Heart right ventricle (tissue), 16 donors: Measurements from ENCODE around the gene KCTD15. TPM values are rescaled to one million over a fixed set of nuclear protein-coding genes. Genes with fewer than 3 reads are reported as not detected.

Experiments
- ATAC-seq, 8 donors: fragments of 200-7000 bp; cut with Tn5 transposase; one replicate each; pipeline ENCODE4 v1.9.1; 2020; ENCODE audit warnings: mild to moderate bottlenecking in 8 of 8, moderate library complexity in 8 of 8, moderate number of reproducible peaks in 1 of 8
- DNase-seq, 2 donors: peaks; one replicate each; pipeline ENCODE4 v3.0.0-alpha.2; 2020
- H3K27ac ChIP-seq, 10 donors: fragments of 200-600 bp; sonication (generic) in 2 of 10; one replicate each; pipeline versions ENCODE4 v1.5.0 to v1.8.0; 2020 to 2022; ENCODE audit warnings: mild to moderate bottlenecking in 3 of 10
- H3K27me3 ChIP-seq, 7 donors: fragments of 200-600 bp; one replicate each; pipeline ENCODE4 v1.8.0; 2021 to 2022; ENCODE audit warnings: mild to moderate bottlenecking in 2 of 7
- H3K36me3 ChIP-seq, 9 donors: fragments of 200-600 bp; sonication (generic) in 1 of 9; one replicate each; pipeline versions ENCODE4 v1.5.0 to v1.8.0; 2020 to 2022; ENCODE audit warnings: mild to moderate bottlenecking in 2 of 9
- H3K4me1 ChIP-seq, 9 donors: fragments of 200-600 bp; sonication (generic) in 1 of 9; one replicate each; pipeline versions ENCODE4 v1.5.0 to v1.8.0; 2020 to 2022; ENCODE audit warnings: mild to moderate bottlenecking in 4 of 9
- H3K4me3 ChIP-seq, 10 donors: fragments of 200-600 bp; sonication (generic) in 2 of 10; one replicate each; pipeline versions ENCODE4 v1.5.0 to v1.8.0; 2020 to 2022; ENCODE audit warnings: mild to moderate bottlenecking in 7 of 10, moderate library complexity in 2 of 10
- H3K9me3 ChIP-seq, 11 donors: fragments of 200-600 bp in 10 of 11; sonication (generic) in 2 of 11; one replicate each; pipeline versions ENCODE4 v1.5.0 to v1.8.0; 2013 to 2022; ENCODE audit warnings: mild to moderate bottlenecking in 2 of 11, control low read depth in 1 of 11, moderate library complexity in 1 of 11
- CTCF ChIP-seq, 9 donors: fragments of 200-600 bp; sonication (generic) in 2 of 9; IDR thresholded peaks; one replicate each; pipeline versions ENCODE4 v1.5.0 to v1.8.0; 2021 to 2022; ENCODE audit warnings: antibody characterized with exemption in 9 of 9, mild to moderate bottlenecking in 5 of 9, moderate library complexity in 1 of 9
- WGBS, 2 donors: extraction: QIAGEN DNeasy Blood & Tissue Kit; methylation state at CpG; one replicate each; pipeline ENCODE4 v1.1.7; 2013; ENCODE audit warnings: inconsistent platforms in 1 of 2; 5-methylcytosine and 5-hydroxymethylcytosine counted together
- intact Hi-C, 10 donors: fragments of 100-400 bp; cut with DNase I; formaldehyde crosslinking; loops; one replicate each; pipeline versions ENCODE4 v1.11.1 to v1.14.2; 2022
- polyA plus RNA-seq, 2 donors: library from polyadenylated mRNA; stranded (reverse); fragments of 200-250 nt; gene quantifications; one replicate each; pipeline ENCODE4 v1.2.3, GENCODE V29; 2013
- total RNA-seq, 10 donors: library from RNA; stranded (reverse); fragmentation: NEBNext Ultra II Directional in 3 of 10; extraction: Animal tissue kit (Norgen Biotek cat#: 25700) in 3 of 10; gene quantifications; one replicate each; pipeline versions ENCODE4 v1.2.1 to v1.2.4, GENCODE V29; 2021 to 2023
- donor health status: Arrhythmogenic right ventricular cardiomyopathy.
- donor health status: ischemic (EF 13 %, LVEDD 7.1; RV severe dilation, severe dysfunction).
- donor health status: healthy with polysubstance abuse.
- donor health status: DM: no; HTN: yes; CAD: no.
- donor health status: DM: no; HTN: no; CAD: no.
- donor health status: ischemic (EF 25% LVEDD 6.9; RV normal size, moderate dysfunction).
- donor health status: ischemic (EF 25% LVEDD 5.7; RV mildly dilated, moderate dysfunction).
- donor health status: healthy.
- donor health status: DM: yes; HTN: yes; CAD: no.
- donor health status: Ischemic cardiomyopathy.
- donor health status: ischemic (EF 35%, LVEDD 5.7; RV mildly dilated, moderate dysfunction).
- donor health status: nonischemic (EF 11% LVEDD 7.7; RV severe dilation, severe dysfunction).
- donor health status: DM: yes; HTN: yes; CAD: no.
- donor health status: PGD.
- donor health status: ischemic (EF 29% LVEDD 5.4; RV normal size, mild dysfunction).
- donor health status: nonischemic (EF 23%, LVEDD 6.1; RV moderate dilation, normal function).

KCTD15 gene
- total and polyA plus RNA-seq, 12 donors, result 3.5 to 22.5 (median 7.5) TPM

DNA sequence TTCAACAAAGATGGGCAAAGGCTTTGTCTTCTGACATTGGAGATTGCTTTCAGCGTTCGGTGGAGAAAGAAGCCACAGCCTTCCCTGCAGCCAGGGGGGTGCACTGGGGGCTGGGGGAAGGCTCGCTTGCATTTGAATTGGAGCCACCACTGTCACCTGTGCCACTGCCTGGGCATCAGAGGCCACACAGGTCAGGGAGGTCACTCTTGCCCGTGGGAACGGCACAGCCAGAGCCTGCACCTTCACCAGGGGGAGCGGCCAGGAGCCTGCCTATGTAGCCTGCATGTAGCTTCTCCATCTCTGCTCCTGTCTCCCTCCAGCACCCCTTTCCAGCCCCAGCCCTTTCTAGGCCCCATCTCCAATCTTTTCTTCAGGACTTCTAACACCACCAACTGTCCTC is 43.7 kb upstream of the KCTD15 start:
- Histone ChIP-seq H3K36me3 (no peaks in the 10 kb centered on the region), H3K4me1 (no peaks in the 10 kb centered on the region), H3K9me3 (no peaks in the 10 kb centered on the region), H3K27me3 (peaks cover 0 to 29% (median 12%) of the 10 kb centered on the region in 7 donors), H3K4me3 (no peak overlapping the region), H3K27ac (no peak overlapping the region)
- intact Hi-C loops, result loop anchor here in 1 of 10 donors (10.0 kb wide), 1 partner anchor 208 kb away; no protein-coding TSS in a partner anchor
- DNase-seq (no peak), ATAC-seq (no peak)
- TF ChIP-seq CTCF (IDR thresholded peaks at IDR 0.05), result no peak
- 80 to 84% methylated on average over 6 of the region's 6 CpGs for WGBS, 2 donors

- WGBS, 2 donors, result 71% methylated on average over 7 of the region's 7 CpGs
- ATAC-seq (no peak), DNase-seq (no peak)
- H3K36me3 ChIP-seq, result no peaks in the 10 kb centered on the region
- no peak overlapping the region for H3K4me3 ChIP-seq
- intact Hi-C loops, result loop anchor here in 1 of 10 donors (10.0 kb wide), 1 partner anchor 210 kb away; no protein-coding TSS in a partner anchor
- no peak overlapping the region for H3K27ac ChIP-seq
- H3K27me3 ChIP-seq, result peaks cover 0 to 18% (median 4%) of the 10 kb centered on the region in 7 donors
- H3K4me1 ChIP-seq, result peaks cover 0 to 7% (median 0%) of the 10 kb centered on the region in 9 donors
- TF ChIP-seq CTCF (IDR thresholded peaks at IDR 0.05), result no peak
- H3K9me3 ChIP-seq, result no peaks in the 10 kb centered on the region
Observed at GRCh38 chr19:33754361-33754760, 42.3 kb upstream of the KCTD15 start.

- Histone ChIP-seq H3K9me3 (no peaks in the 10 kb centered on the region), H3K4me1 (peaks cover 0 to 7% (median 0%) of the 10 kb centered on the region in 9 donors), H3K36me3 (no peaks in the 10 kb centered on the region), H3K27ac (no peak overlapping the region), H3K4me3 (no peak overlapping the region), H3K27me3 (peaks cover 0 to 18% (median 3%) of the 10 kb centered on the region in 7 donors)
- no peak for TF ChIP-seq CTCF (IDR thresholded peaks at IDR 0.05)
- 67 to 69% methylated on average over 26 of the region's 26 CpGs for WGBS, 2 donors
- ATAC-seq, result peak in 1 of 8 donors; percentile 51
- intact Hi-C loops, result loop anchor here in 1 of 10 donors (10.0 kb wide), 1 partner anchor 211 kb away; no protein-coding TSS in a partner anchor
- DNase-seq, result no peak
Observed at GRCh38 chr19:33755099-33756035, 41.3 kb upstream of the KCTD15 start.

DNA sequence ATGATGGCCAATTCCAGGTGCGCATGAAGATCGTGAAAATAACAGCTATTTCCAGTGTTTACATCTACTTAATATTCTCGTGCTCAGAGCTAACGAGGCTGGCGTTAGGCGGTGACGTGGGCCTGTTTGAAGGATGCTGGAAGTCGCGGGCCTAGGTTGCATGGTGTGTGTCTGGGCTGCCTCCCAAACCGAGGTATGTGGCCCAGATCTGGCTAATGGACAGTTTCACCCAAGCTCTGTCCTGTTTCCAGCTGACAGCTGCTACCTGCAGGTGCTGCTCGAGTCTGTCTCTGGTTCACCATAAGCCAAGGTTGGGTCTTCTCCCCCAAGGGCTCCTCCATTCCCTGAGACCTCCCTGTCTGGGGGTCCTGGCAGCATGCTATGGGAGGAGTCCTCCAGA is 40.5 kb upstream of the KCTD15 start:
- Histone ChIP-seq H3K9me3 (no peaks in the 10 kb centered on the region), H3K4me3 (no peak overlapping the region), H3K27me3 (peaks cover 0 to 15% (median 3%) of the 10 kb centered on the region in 7 donors), H3K36me3 (no peaks in the 10 kb centered on the region), H3K4me1 (peaks cover 0 to 7% (median 0%) of the 10 kb centered on the region in 9 donors), H3K27ac (no peak overlapping the region)
- no peak for TF ChIP-seq CTCF (IDR thresholded peaks at IDR 0.05)
- no peak for DNase-seq
- no peak for ATAC-seq
- intact Hi-C loops, result loop anchor here in 1 of 10 donors (10.0 kb wide), 1 partner anchor 211 kb away; no protein-coding TSS in a partner anchor
- 85 to 89% methylated on average over 11 of the region's 11 CpGs for WGBS, 2 donors
